ENCODE data around the gene PTTG2.

DNA sequence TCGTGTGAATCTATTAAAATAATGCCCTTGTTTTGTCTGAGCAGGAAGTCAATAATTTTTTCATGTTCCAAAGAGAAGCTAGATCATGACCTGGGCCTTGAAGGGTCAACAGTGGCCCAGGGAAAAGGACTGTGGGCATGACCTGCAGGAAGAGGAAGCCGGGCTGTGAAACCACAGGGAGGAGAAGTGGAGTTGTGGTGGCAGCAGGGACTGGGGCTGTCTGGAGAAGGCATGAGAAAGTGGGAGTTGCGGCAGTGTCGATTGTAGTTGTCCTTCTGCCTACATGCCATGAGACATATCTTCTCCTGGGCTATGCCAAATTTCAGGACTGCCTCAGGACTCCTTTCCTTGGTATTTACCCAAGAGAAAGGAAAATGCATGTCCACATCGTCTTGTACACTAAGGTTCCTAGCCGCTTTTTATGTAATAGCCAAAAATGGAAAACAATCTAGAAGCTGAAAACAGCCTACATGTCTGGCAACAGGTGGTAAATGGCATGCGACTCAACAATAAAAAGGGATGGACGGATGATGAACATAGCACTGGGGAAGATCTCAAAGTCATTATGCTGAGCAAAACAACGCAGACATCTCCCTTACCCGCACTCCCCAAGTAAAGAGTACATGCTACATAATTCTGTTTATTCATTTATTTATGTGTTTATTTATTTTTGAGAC lies 13.6 kb upstream of the PTTG2 start:
- TF ChIP-seq, protein P1, sequence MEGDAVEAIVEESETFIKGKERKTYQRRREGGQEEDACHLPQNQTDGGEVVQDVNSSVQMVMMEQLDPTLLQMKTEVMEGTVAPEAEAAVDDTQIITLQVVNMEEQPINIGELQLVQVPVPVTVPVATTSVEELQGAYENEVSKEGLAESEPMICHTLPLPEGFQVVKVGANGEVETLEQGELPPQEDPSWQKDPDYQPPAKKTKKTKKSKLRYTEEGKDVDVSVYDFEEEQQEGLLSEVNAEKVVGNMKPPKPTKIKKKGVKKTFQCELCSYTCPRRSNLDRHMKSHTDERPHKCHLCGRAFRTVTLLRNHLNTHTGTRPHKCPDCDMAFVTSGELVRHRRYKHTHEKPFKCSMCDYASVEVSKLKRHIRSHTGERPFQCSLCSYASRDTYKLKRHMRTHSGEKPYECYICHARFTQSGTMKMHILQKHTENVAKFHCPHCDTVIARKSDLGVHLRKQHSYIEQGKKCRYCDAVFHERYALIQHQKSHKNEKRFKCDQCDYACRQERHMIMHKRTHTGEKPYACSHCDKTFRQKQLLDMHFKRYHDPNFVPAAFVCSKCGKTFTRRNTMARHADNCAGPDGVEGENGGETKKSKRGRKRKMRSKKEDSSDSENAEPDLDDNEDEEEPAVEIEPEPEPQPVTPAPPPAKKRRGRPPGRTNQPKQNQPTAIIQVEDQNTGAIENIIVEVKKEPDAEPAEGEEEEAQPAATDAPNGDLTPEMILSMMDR (optimal IDR thresholded peaks at IDR 0.05 in 1 of 3, IDR thresholded peaks at IDR 0.05 in 1 of 3, conservative IDR thresholded peaks at IDR 0.05 in 1 of 3; ENCODE audit: extremely low read depth in 1 of 3, insufficient read depth in 2 of 3, low read length in 3 of 3) = no peak
- no peak for TF ChIP-seq EZH2 (IDR thresholded peaks at IDR 0.05; ENCODE audit: low read length)
